ENCODE data around the gene MAD1L1.

MAD1L1 gene

GRCh38 chr7:2241580-2242540 lies 9.1 kb upstream of the MAD1L1 start, which contains the start of the genes MRM2 and NUDT1:
MRM2 (minus strand) TSS chr7:2242205; CDS start chr7:2242169, 36 bp downstream.
NUDT1 (plus strand) TSS chr7:2242226; CDS start chr7:2244575, 2,349 bp downstream.
- DNase-seq: peak; percentile 93

- no peak for DNase-seq
Measured at GRCh38 chr7:2239242-2239641, 6.5 kb upstream of the MAD1L1 start.

GRCh38 chr7:2237109-2237602 lies 4.4 kb upstream of the MAD1L1 start:
- DNase-seq: no peak

GRCh38 chr7:2233926-2234325 lies 1.2 kb upstream of the MAD1L1 start:
- no peak for DNase-seq

GRCh38 chr7:2231992-2232765 lies 566 bp downstream of the MAD1L1 start:
- peak; percentile 74 for DNase-seq

GRCh38 chr7:2230882-2231281 lies 1.9 kb downstream of the MAD1L1 start:
- DNase-seq: no peak

- no peak for DNase-seq
Measured at GRCh38 chr7:2230226-2230625, 2.5 kb downstream of the MAD1L1 start.

- DNase-seq: no peak
Measured at GRCh38 chr7:2229467-2229866, 3.3 kb downstream of the MAD1L1 start.

- no peak for DNase-seq
Measured at GRCh38 chr7:2228921-2229320, 3.8 kb downstream of the MAD1L1 start.

- no peak for DNase-seq
Measured at GRCh38 chr7:2227699-2228098, 5.0 kb downstream of the MAD1L1 start.

GRCh38 chr7:2225830-2226229 lies 6.9 kb downstream of the MAD1L1 start:
- DNase-seq: no peak

GRCh38 chr7:2225336-2225735 lies 7.4 kb downstream of the MAD1L1 start:
- no peak for DNase-seq

GRCh38 chr7:2224934-2225333 lies 7.8 kb downstream of the MAD1L1 start:
- DNase-seq: no peak

- DNase-seq: no peak
Measured at GRCh38 chr7:2224491-2224928, 8.2 kb downstream of the MAD1L1 start.

GRCh38 chr7:2223321-2223720 lies 9.4 kb downstream of the MAD1L1 start:
- DNase-seq: no peak

GRCh38 chr7:2222516-2222915 lies 10.2 kb downstream of the MAD1L1 start:
- DNase-seq: no peak

GRCh38 chr7:2220954-2221353 lies 11.8 kb downstream of the MAD1L1 start:
- DNase-seq: no peak

- no peak for DNase-seq
Measured at GRCh38 chr7:2220506-2220905, 12.2 kb downstream of the MAD1L1 start.

- DNase-seq: no peak
Measured at GRCh38 chr7:2220030-2220429, 12.7 kb downstream of the MAD1L1 start.

- no peak for DNase-seq
Measured at GRCh38 chr7:2219606-2220005, 13.1 kb downstream of the MAD1L1 start.

GRCh38 chr7:2219136-2219535 lies 13.6 kb downstream of the MAD1L1 start:
- no peak for DNase-seq

- no peak for DNase-seq
Measured at GRCh38 chr7:2218444-2218785, 14.3 kb downstream of the MAD1L1 start.

GRCh38 chr7:2217716-2218443 lies 14.9 kb downstream of the MAD1L1 start:
- DNase-seq: no peak
